Peyer's patch (tissue), 4 donors: ENCODE results near the gene MRGPRG. TPM values are rescaled to one million over a fixed set of nuclear protein-coding genes. Genes with fewer than 3 reads are reported as not detected.

Source experiments
- DNase-seq, 3 donors: peaks; one replicate each; pipeline ENCODE4 v3.0.0-alpha.2; 2017 to 2019
- H3K27ac ChIP-seq, 4 donors: fragments of 200-600 bp; sonication (generic); one replicate each; pipeline ENCODE4 v1.5.1; 2016 to 2019
- H3K27me3 ChIP-seq, 2 donors: fragments of 200-600 bp; sonication (generic); one replicate each; pipeline ENCODE4 v1.5.1; 2019
- H3K36me3 ChIP-seq, 3 donors: fragments of 200-600 bp; sonication (generic); one replicate each; pipeline ENCODE4 v1.5.1; 2016 to 2019
- H3K4me1 ChIP-seq, 4 donors: fragments of 200-600 bp; sonication (generic); one replicate each; pipeline ENCODE4 v1.5.1; 2016 to 2019
- H3K4me3 ChIP-seq, 4 donors: fragments of 200-600 bp; sonication (generic); 1 replicate in 3 of 4; 2 replicates in 1 of 4; pipeline ENCODE4 v1.5.1; 2016 to 2019; ENCODE audit warnings: mild to moderate bottlenecking in 1 of 4
- H3K9me3 ChIP-seq, 4 donors: fragments of 200-600 bp; sonication (generic); one replicate each; pipeline ENCODE4 v1.5.1; 2016 to 2019; ENCODE audit warnings: mild to moderate bottlenecking in 1 of 4
- CTCF ChIP-seq, 6 experiments: fragments of 450-650 bp in 4 of 6; fragments of 200-600 bp in 2 of 6; sonication (generic) in 1 of 6; IDR thresholded peaks; one replicate each; pipeline ENCODE4 v1.5.1; 2017 to 2019; ENCODE audit warnings: antibody characterized with exemption in 6 of 6, mild to moderate bottlenecking in 3 of 6, moderate library complexity in 1 of 6
- POLR2A ChIP-seq, 2 donors: fragments of 450-650 bp; IDR thresholded peaks; one replicate each; pipeline ENCODE4 v1.5.1; 2017; ENCODE audit warnings: antibody characterized with exemption in 2 of 2, mild to moderate bottlenecking in 2 of 2, moderate library complexity in 2 of 2
- total RNA-seq, 4 donors: library from RNA; depleted of rRNA; stranded (reverse); fragments of >200 nt; gene quantifications; one replicate each; pipeline ENCODE4 v1.1.0, GENCODE V29; 2016

The MRGPRG gene
- total RNA-seq, 4 donors from 2014 or later, result not detected

GRCh38 chr11:3189886-3190583 lies 28.6 kb downstream of the MRGPRG start:
- Histone ChIP-seq H3K9me3 (no peaks in the 10 kb centered on the region), H3K4me3 (no peak overlapping the region), H3K27ac (no peak overlapping the region), H3K4me1 (no peaks in the 10 kb centered on the region), H3K36me3 (no peaks in the 10 kb centered on the region), H3K27me3 (no peaks in the 10 kb centered on the region)
- TF ChIP-seq POLR2A (IDR thresholded peaks at IDR 0.05) (no peak), CTCF (IDR thresholded peaks at IDR 0.05) (no peak)
- DNase-seq, result no peak

GRCh38 chr11:3189196-3189843 lies 29.3 kb downstream of the MRGPRG start:
- H3K36me3 ChIP-seq, result no peaks in the 10 kb centered on the region
- H3K4me3 ChIP-seq, result no peak overlapping the region
- no peak overlapping the region for H3K27ac ChIP-seq
- DNase-seq, result peak in 1 of 3 donors; percentile 32
- TF ChIP-seq CTCF (IDR thresholded peaks at IDR 0.05) (no peak), POLR2A (IDR thresholded peaks at IDR 0.05) (no peak)
- no peaks in the 10 kb centered on the region for H3K4me1 ChIP-seq
- H3K27me3 ChIP-seq, result no peaks in the 10 kb centered on the region
- H3K9me3 ChIP-seq, result no peaks in the 10 kb centered on the region

GRCh38 chr11:3188496-3189195 lies 30.0 kb downstream of the MRGPRG start:
- no peaks in the 10 kb centered on the region for H3K36me3 ChIP-seq
- H3K9me3 ChIP-seq, result no peaks in the 10 kb centered on the region
- no peak overlapping the region for H3K27ac ChIP-seq
- TF ChIP-seq CTCF (IDR thresholded peaks at IDR 0.05) (no peak), POLR2A (IDR thresholded peaks at IDR 0.05) (no peak)
- no peaks in the 10 kb centered on the region for H3K27me3 ChIP-seq
- no peaks in the 10 kb centered on the region for H3K4me1 ChIP-seq
- peak in 1 of 3 donors; percentile 39 for DNase-seq
- H3K4me3 ChIP-seq, result no peak overlapping the region

GRCh38 chr11:3186166-3186953 lies 32.3 kb downstream of the MRGPRG start:
- no peak for DNase-seq

More at GRCh38 chr11:3186166-3186953, 32.3 kb downstream of the MRGPRG start:
- TF ChIP-seq POLR2A (IDR thresholded peaks at IDR 0.05) (no peak), CTCF (IDR thresholded peaks at IDR 0.05) (no peak)
- H3K27ac ChIP-seq, result no peak overlapping the region
- no peaks in the 10 kb centered on the region for H3K36me3 ChIP-seq
- no peak overlapping the region for H3K4me3 ChIP-seq
- H3K9me3 ChIP-seq, result no peaks in the 10 kb centered on the region
- H3K27me3 ChIP-seq, result no peaks in the 10 kb centered on the region
- no peaks in the 10 kb centered on the region for H3K4me1 ChIP-seq
